Stimulated activated CD4-positive, alpha-beta T cell treated with anti-CD3 and anti-CD28 coated beads, Interleukin-12 subunit alpha, Interleukin-12 subunit beta, amount 100 ng/mL, for 24 hours (primary cell): ENCODE measurements around the gene IL1RAP.

Source experiments
- DNase-seq, 2 experiments: peaks; one replicate each; pipeline ENCODE4 v3.0.0-alpha.2; 2020; ENCODE audit warnings: low read depth in 2 of 2

IL1RAP gene

GRCh38 chr3:190614226-190615059, 100.6 kb downstream of the IL1RAP start:
- DNase-seq, result no peak

- DNase-seq, result no peak
Measured at GRCh38 chr3:190615060-190615384, 101.1 kb downstream of the IL1RAP start.

DNA sequence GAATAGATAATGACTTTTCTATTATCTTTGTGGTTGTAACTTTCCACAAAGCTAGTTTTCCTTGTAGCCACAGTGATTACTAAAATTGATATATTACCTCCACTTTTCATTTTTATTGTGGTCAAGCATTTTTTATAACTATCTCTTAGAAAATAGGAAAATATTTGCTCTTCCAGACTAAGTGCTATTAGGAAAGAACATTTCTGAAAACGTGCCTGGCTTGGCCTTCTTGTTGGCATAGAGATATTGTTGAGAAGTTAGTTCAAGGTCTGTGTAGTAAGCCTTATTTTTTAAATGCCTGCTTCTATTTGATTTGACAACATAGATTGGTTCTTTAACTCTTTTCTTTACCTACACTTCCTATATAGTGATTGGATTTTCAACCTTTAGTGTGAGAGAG, 101.7 kb downstream of the IL1RAP start:
- no peak for DNase-seq

- DNase-seq, result no peak
Measured at GRCh38 chr3:190616637-190617036, 102.8 kb downstream of the IL1RAP start.

- DNase-seq, result peak in 1 of 2 experiments; percentile 19
Measured at GRCh38 chr3:190617185-190617584, 103.3 kb downstream of the IL1RAP start.

- DNase-seq, result no peak
Measured at GRCh38 chr3:190618330-190619030, 104.6 kb downstream of the IL1RAP start.

- DNase-seq, result no peak
Measured at GRCh38 chr3:190619353-190619752, 105.5 kb downstream of the IL1RAP start.

DNA sequence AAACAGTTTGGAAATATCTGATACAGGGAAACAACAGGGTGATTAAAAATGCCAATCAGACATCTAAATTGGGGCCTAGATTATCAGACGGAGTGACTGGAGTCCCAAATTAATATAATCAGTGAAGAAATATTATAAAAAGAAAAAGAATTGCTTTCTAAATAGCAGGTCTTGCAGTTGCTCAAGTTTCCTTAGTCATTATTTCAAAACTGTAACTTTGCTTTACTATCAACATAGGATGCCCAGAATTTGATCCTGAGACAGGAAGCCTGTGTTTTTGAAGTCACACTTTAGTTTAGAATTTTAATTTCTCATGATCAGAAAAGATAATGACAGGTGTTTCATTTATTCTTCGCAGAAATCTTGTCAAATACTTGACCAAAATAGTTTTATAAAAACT, 105.9 kb downstream of the IL1RAP start:
- DNase-seq, result no peak

DNA sequence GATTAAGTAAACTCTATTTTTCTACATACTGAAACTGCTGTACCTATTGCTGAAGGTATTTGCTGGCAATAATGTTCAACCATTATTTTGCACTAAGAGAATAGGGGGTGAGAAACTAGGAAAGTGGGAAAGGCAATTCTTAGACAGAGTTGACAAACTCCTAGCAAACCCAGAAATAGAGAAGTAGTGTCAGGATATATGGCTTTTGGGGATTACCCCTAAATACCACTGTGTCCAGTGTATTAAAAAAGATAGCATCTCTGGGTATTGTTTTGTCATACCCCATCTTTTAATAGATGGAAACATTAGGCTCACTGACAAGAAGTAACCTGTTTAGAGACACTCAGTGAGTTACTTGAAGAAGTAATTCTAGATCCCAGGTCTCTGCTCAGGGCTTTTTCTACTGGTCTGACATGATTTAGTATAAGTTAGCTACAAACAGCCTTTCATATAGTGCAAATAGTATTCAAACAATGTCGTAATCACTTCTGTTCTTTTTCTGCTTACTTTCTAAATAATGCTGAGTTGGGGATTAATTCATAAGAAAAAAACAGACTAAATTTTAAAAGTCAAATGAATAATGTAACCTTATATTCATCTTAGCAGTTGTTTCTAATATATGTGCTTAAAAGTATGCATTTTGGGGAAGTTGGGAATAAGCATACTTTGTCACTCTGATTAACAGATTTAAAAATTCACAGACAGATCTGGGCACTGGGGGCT, 107.2 kb downstream of the IL1RAP start:
- no peak for DNase-seq

DNA sequence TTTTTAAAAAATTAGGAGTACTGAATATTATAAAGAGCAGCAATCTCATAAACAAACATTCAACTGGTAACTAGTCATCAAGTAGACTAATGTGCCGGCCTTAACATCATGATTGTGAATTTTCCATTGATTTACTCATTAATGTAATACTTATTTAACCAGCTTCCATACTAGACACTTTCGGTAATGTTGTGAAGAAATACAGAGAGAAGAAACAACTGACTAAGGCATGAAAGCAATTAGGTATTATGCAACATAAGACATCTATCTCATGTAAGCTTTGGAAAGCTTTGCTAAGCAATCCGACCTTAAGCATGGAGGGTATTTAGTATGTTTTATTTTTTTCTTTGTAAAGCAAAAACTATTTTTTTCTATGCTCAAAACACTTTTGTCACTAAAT, 108.0 kb downstream of the IL1RAP start:
- no peak for DNase-seq

DNA sequence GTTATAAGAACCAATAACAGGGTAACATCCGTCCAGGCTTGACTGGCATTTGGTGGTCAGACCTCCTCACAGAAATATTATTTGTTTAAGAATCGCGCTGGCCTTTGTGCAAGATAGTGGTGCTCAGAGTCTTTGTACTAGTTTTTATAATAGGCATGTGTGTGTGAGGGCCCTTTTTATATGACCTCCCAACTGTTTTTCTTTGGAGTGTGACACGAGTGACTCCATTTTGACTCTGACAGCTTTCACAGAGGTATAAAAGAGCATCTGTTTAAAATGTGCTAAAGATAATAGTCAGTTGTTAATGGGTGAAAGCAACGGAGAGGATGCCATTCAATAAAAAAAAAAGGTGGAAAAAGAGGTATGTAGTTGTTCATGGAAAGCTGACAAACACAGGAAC, 110.4 kb downstream of the IL1RAP start:
- DNase-seq, result no peak

DNA sequence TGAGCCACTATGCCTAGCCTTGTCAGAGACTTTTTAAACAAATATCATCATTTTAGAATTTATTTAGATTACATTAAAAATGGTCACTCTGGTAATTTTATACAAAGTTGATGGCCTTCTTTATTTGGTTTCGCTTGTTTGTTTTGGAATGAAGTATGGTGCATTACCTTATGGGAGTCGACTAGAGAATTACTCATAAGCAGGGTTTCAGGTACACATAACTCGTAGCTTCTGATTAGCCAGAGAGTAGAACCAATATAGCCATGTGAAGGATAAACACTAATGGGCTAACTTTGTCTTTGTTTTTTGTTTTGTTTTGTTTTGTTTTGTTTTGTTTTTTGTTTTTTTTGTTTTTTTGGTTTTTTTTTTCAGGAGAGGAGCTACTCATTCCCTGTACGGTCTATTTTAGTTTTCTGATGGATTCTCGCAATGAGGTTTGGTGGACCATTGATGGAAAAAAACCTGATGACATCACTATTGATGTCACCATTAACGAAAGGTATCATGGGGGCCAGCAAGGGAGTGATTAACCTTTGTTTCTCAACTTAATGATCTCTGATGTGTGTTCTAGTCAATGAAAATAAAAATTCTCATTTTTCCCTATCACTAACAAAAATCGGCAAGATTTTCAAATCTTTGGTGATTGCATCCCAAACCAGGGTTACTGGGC, 113.2 kb downstream of the IL1RAP start:
- no peak for DNase-seq

- no peak for DNase-seq
Measured at GRCh38 chr3:190629088-190629487, 115.2 kb downstream of the IL1RAP start.

DNA sequence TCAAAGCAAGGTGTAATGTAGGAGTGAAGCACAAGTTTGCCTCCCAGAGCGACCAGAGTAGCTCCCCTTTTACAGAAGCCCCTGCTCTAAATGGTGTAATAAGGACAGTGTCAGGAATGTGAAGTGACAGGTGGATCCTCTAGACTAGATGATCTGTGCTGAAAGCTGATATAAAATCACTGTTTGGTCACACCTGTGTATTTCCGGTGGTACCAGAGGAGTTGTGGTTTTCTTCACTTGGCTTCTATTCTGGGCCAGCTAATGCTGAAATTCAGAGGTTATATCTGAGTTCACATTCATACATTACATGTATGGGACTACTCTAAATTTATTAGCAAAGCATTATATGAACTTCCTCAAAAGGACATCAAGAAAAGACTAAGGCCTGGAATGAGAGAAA, 117.4 kb downstream of the IL1RAP start:
- no peak for DNase-seq

DNA sequence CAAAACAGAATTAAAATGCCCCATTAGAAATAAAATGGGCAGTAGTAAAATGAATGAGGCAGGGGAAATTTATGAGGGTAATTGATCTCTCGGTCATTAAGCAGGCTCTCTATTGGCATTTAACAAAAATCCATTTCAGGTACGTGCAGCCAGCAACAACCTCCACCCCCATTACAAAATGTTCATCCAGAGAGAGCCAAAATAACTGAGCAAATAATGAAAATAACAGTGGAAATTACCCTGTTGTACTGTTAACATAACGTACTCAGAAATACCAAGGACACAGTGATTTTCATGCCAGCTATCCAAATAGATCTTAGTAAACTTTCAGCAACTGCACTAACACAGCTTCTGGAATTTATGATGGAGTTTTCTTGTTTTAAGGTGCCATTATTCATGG, 127.7 kb downstream of the IL1RAP start:
- no peak for DNase-seq

- no peak for DNase-seq
Measured at GRCh38 chr3:190642016-190642415, 128.1 kb downstream of the IL1RAP start.

- no peak for DNase-seq
Measured at GRCh38 chr3:190644035-190644434, 130.2 kb downstream of the IL1RAP start.

GRCh38 chr3:190644766-190645165, 130.9 kb downstream of the IL1RAP start:
- DNase-seq, result no peak

GRCh38 chr3:190645932-190646460, 132.1 kb downstream of the IL1RAP start:
- no peak for DNase-seq

GRCh38 chr3:190646996-190647395, 133.1 kb downstream of the IL1RAP start:
- no peak for DNase-seq

DNA sequence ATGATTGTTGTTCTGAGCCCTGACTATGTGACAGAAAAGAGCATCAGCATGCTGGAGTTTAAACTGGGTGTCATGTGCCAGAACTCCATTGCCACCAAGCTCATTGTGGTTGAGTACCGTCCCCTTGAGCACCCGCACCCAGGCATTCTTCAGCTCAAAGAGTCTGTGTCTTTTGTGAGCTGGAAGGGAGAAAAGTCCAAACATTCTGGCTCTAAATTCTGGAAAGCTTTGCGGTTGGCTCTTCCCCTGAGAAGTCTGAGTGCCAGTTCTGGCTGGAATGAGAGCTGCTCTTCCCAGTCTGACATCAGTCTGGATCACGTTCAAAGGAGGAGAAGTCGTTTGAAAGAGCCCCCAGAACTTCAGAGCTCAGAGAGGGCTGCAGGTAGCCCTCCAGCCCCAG, 142.0 kb downstream of the IL1RAP start:
- no peak for DNase-seq

DNA sequence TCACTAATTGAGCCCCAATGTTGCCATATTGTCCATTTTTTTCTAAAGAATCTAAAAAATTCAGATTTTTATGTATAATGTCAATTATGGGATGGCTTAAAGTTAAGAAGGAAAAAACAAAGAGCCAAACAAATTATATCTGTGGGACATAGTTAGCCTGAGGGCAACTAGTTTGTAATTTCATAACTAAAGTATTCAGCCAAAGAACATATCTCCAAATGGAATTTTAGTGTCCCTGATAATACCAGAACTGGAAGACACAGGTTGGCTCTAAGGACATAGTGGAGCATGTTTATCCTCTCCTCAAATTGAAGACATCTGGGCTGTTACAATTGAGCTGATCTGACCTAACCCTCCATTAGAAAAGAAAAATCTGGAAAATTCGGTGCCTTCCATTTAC, 144.2 kb downstream of the IL1RAP start:
- DNase-seq, result no peak
